AG09309 (cell line): ENCODE measurements around the gene SORCS1.

Experiments used
- DNase-seq: peaks from one replicate; pipeline ENCODE4 v3.0.0-alpha.2; 2010; ENCODE audit warnings: low read depth
- H3K4me3 ChIP-seq: 2 replicates; pipeline ENCODE4 v1.5.1; 2011; ENCODE audit warnings: mild to moderate bottlenecking, low read depth, low read length, moderate library complexity; ENCODE audit not compliant: control insufficient read depth
- TF ChIP-seq, protein P1 (sequence below): IDR thresholded peaks from 2 replicates; pipeline ENCODE4 v1.5.1; 2011; ENCODE audit warnings: mild to moderate bottlenecking, low read depth, low read length, inconsistent platforms; ENCODE audit not compliant: insufficient read depth, control insufficient read depth; ENCODE audit errors: missing control alignments

SORCS1 gene

DNA sequence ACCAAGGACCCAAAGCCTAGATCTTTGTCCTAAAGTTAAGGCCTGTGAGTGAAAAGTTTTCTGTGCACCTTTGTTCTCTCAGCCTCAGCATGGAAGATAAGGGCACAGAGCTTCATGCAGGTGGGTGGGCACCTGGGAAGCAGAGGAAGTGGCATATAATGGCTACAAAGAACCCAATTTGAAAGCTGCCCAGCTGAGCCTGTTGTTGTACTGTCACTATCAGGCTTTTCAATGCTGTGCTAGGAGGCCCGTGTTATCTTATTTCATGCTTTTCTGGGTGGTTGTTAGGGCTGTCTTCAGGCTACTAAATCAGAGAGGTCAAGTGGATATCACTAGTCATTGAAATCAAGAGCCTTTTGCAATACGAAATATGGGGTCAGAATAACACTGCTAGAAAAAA lies 443.8 kb downstream of the SORCS1 start:
- H3K4me3 ChIP-seq: no peak overlapping the region
- TF ChIP-seq, protein P1, sequence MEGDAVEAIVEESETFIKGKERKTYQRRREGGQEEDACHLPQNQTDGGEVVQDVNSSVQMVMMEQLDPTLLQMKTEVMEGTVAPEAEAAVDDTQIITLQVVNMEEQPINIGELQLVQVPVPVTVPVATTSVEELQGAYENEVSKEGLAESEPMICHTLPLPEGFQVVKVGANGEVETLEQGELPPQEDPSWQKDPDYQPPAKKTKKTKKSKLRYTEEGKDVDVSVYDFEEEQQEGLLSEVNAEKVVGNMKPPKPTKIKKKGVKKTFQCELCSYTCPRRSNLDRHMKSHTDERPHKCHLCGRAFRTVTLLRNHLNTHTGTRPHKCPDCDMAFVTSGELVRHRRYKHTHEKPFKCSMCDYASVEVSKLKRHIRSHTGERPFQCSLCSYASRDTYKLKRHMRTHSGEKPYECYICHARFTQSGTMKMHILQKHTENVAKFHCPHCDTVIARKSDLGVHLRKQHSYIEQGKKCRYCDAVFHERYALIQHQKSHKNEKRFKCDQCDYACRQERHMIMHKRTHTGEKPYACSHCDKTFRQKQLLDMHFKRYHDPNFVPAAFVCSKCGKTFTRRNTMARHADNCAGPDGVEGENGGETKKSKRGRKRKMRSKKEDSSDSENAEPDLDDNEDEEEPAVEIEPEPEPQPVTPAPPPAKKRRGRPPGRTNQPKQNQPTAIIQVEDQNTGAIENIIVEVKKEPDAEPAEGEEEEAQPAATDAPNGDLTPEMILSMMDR: no peak
- no peak for DNase-seq

GRCh38 chr10:106716381-106716780 lies 448.1 kb downstream of the SORCS1 start:
- TF ChIP-seq, protein P1: no peak
- H3K4me3 ChIP-seq: no peak overlapping the region
- DNase-seq: no peak

- TF ChIP-seq, protein P1: no peak
- H3K4me3 ChIP-seq: no peak overlapping the region
- DNase-seq: no peak
Measured at GRCh38 chr10:106714734-106715555, 449.6 kb downstream of the SORCS1 start.

DNA sequence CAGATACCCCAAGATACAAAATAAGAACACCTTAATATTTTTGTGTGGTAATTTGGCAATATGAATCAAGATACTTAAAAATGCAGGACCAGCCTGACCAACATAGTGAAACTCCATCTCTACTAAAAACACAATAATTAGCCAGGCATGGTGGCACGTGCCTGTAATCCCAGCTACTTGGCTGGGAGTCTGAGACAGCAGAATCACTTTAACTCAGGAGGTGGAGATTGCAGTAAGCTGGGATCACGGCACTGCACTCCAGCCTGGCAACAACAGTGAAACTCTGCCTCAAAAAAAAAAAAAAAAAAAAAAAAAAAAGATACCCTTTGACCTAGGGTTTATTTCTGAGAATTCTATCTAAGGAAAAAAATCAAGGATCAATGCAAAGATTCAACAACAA lies 450.7 kb downstream of the SORCS1 start:
- H3K4me3 ChIP-seq: no peak overlapping the region
- no peak for DNase-seq
- TF ChIP-seq, protein P1: no peak

GRCh38 chr10:106712988-106713387 lies 451.5 kb downstream of the SORCS1 start:
- TF ChIP-seq, protein P1: no peak
- DNase-seq: no peak
- H3K4me3 ChIP-seq: no peak overlapping the region

GRCh38 chr10:106711313-106711906 lies 453.1 kb downstream of the SORCS1 start:
- TF ChIP-seq, protein P1: no peak
- DNase-seq: no peak

More at GRCh38 chr10:106711313-106711906, 453.1 kb downstream of the SORCS1 start:
- H3K4me3 ChIP-seq: no peak overlapping the region
